SKM-1 treated with dmso at 0.1 percent for 144 hours (cell line): ENCODE data around the gene KLHDC8B.
"Not testable (repeated sequence)": the region's sequence is repeated elsewhere in the genome, so short reads cannot be mapped to it uniquely, and the experiment has no call there.

Experiments
- DNase-seq: peaks from one replicate; lab custom pipeline; 2025; ENCODE audit not compliant: unreplicated experiment; lab: John Stamatoyannopoulos, UW

KLHDC8B gene

GRCh38 chr3:49181351-49181750 is 10.0 kb downstream of the KLHDC8B start:
- DNase-seq, result no peak

- DNase-seq, result no peak
Measured at GRCh38 chr3:49182682-49183081, 11.3 kb downstream of the KLHDC8B start.

GRCh38 chr3:49183873-49184272 is 12.5 kb downstream of the KLHDC8B start:
- no peak for DNase-seq

GRCh38 chr3:49191741-49192140 is 20.3 kb downstream of the KLHDC8B start:
- DNase-seq, result no peak

GRCh38 chr3:49198161-49198560 is 26.8 kb downstream of the KLHDC8B start:
- no peak for DNase-seq

GRCh38 chr3:49198611-49199230 is 27.3 kb downstream of the KLHDC8B start:
- DNase-seq, result no peak

GRCh38 chr3:49199239-49199899 is 28.0 kb downstream of the KLHDC8B start:
- no peak for DNase-seq

GRCh38 chr3:49199900-49200281 is 28.5 kb downstream of the KLHDC8B start:
- no peak for DNase-seq

- DNase-seq, result no peak
Measured at GRCh38 chr3:49213541-49213943, 42.1 kb downstream of the KLHDC8B start.

GRCh38 chr3:49213998-49214397 is 42.6 kb downstream of the KLHDC8B start:
- no peak for DNase-seq

- not testable (repeated sequence) for DNase-seq
Measured at GRCh38 chr3:49216687-49217086, 45.3 kb downstream of the KLHDC8B start.

GRCh38 chr3:49217108-49217507 is 45.7 kb downstream of the KLHDC8B start:
- DNase-seq, result not testable (repeated sequence)

GRCh38 chr3:49217688-49218470 is 46.5 kb downstream of the KLHDC8B start:
- DNase-seq, result no peak

- not testable (repeated sequence) for DNase-seq
Measured at GRCh38 chr3:49218471-49218989, 47.1 kb downstream of the KLHDC8B start.

- DNase-seq, result no peak
Measured at GRCh38 chr3:49219132-49219531, 47.7 kb downstream of the KLHDC8B start.

GRCh38 chr3:49220985-49221563 is 49.7 kb downstream of the KLHDC8B start:
- DNase-seq, result not testable (repeated sequence)

GRCh38 chr3:49222002-49222401 is 50.6 kb downstream of the KLHDC8B start:
- DNase-seq, result no peak
